T-helper 1 cell (primary cell): ENCODE results near the gene MAML3.
"Not testable (repeated sequence)": the region's sequence is repeated elsewhere in the genome, so short reads cannot be mapped to it uniquely, and the experiment has no call there.

ENCODE experiments used
- DNase-seq, 5 donors: peaks; one replicate each; pipeline ENCODE4 v3.0.0-alpha.2; 2012 to 2020

MAML3 gene

DNA sequence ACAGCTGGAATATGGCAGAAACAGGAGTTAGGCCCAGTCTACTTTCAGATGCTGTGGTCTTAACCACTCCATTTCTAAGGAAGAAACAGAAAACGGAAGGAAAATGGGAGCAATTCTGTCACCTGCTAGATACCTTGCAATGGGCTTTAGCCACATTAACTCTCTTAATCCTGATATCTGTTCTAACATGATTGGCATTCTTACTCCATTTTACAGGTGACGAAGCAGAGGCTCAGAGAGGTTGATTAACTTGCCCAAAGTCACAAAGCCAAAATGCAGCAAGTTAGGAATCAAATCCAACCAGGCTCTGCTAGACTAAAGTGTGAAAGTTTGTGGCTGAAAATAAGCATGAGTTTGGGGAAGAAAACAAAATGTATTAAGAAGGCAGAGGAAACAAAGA, 196.9 kb downstream of the MAML3 start:
- DNase-seq: no peak

- DNase-seq: no peak
Measured at GRCh38 chr4:139956507-139957017, 197.4 kb downstream of the MAML3 start.

GRCh38 chr4:139955600-139955999, 198.4 kb downstream of the MAML3 start:
- DNase-seq: no peak

DNA sequence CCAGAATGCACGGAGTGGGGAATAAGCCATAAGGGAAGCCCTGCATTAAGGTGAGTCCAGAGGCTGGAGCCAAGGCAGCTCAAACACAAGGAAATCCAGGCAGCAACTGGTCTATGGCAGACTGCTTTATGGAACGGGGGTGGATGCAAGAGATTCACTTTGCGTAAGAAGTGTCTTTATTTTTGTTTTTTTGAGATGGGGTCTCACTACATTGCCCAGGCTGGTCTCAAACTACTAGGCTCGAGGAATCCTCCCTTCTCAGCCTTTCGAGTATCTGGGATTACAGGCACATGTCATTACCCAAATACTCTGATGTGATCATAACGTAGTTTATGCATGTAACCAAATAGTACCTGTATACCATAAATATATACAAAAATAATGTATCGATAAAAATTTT, 199.5 kb downstream of the MAML3 start:
- DNase-seq: no peak

- peak in 1 of 5 donors; percentile 73 for DNase-seq
Measured at GRCh38 chr4:139951021-139951420, 203.0 kb downstream of the MAML3 start.

DNA sequence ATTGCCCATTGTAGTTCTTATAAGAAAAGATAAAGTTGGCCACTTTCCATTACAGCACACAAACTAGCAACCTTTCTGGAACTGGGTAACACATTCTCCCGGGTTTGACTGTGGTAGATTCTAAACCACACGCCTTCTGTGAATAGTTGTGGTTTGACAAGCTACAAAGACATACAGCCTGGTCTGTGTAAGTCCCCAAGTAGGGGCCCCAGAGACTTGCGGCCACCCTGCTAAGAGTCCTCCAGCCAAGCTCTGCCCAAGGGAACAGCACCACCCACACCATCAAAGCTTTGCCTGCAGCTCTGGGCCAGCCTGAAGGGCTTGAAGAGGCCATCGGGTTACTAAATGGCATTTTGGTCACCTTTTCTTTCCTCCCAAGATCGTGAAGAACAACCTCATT, 203.4 kb downstream of the MAML3 start:
- peak in 1 of 5 donors; percentile 75 for DNase-seq

GRCh38 chr4:139944916-139945315, 209.1 kb downstream of the MAML3 start:
- DNase-seq: not testable (repeated sequence)

DNA sequence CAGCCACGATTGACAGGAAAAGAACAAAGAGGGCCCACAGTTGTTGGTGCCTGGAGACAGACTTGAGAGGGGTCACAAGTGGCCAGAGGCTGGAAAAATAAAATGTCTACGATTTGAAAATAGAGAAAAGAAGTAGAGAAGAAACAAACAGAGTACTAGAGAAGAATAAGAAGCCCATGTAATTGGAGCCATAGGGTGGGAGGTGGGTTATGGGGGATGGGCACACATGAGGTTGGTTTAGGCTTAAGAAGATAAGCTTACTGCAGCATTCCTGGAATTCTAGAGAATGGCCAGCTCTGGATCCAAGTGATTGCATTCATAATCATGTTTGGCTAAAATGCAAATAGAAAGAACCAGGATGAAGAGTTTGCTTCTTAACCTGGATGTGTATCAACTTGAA, 210.7 kb downstream of the MAML3 start:
- DNase-seq: no peak

GRCh38 chr4:139942241-139942640, 211.7 kb downstream of the MAML3 start:
- no peak for DNase-seq

GRCh38 chr4:139940600-139940999, 213.4 kb downstream of the MAML3 start:
- no peak for DNase-seq

- no peak for DNase-seq
Measured at GRCh38 chr4:139938414-139938813, 215.6 kb downstream of the MAML3 start.

GRCh38 chr4:139935911-139936310, 218.1 kb downstream of the MAML3 start:
- DNase-seq: no peak

- DNase-seq: no peak
Measured at GRCh38 chr4:139934708-139935195, 219.2 kb downstream of the MAML3 start.

GRCh38 chr4:139934057-139934707, 219.8 kb downstream of the MAML3 start:
- no peak for DNase-seq

GRCh38 chr4:139933541-139933940, 220.4 kb downstream of the MAML3 start:
- no peak for DNase-seq

DNA sequence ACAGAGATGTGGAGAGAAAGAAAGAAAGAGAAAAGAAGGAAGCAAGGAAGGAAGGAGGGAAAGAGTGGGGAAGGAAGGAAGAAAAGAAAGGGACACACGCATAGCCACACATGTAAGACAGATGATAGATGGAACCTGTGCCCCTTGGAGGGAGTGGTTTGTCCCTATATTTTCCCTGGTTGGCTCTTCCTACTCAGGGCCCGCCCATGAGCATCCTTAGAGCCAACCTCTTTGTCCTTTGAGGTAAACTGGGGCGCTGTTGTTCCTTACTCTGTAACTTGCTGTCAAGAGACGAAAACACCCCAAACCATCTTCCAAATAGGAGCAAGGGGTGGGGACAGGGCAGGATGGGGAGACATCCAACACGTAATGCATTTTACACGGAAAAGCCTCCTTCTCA, 220.9 kb downstream of the MAML3 start:
- DNase-seq: no peak

GRCh38 chr4:139924782-139925181, 229.2 kb downstream of the MAML3 start:
- no peak for DNase-seq

DNA sequence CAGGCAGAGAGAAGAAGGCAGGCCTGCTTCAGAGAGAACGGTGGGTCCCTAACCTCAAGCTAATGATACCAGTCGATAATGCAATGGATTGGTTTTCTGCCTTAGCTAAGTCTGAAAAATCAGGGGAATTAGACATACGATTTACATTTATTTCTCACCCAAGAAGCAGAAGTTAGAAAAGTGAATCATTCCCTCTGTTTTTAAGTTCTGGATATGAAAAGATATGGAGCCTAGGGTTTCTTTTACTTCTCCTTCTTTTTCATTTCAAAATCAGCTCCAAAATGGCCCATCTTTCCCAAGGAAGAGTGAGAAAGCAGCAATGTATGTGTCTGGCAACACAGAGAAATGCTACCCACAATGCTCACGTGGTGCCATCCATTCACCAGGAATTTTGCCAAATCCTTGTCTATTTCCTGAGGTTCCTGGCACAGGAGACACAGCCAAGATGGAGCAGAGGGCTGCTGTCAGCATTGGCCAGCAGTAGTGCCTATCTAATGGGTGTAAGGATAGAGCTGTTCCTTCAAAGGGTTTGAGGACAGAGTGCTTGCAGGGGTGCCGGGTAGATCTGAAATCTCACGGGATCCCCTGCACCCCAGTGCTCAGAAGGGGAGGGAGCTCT, 231.5 kb downstream of the MAML3 start:
- no peak for DNase-seq

DNA sequence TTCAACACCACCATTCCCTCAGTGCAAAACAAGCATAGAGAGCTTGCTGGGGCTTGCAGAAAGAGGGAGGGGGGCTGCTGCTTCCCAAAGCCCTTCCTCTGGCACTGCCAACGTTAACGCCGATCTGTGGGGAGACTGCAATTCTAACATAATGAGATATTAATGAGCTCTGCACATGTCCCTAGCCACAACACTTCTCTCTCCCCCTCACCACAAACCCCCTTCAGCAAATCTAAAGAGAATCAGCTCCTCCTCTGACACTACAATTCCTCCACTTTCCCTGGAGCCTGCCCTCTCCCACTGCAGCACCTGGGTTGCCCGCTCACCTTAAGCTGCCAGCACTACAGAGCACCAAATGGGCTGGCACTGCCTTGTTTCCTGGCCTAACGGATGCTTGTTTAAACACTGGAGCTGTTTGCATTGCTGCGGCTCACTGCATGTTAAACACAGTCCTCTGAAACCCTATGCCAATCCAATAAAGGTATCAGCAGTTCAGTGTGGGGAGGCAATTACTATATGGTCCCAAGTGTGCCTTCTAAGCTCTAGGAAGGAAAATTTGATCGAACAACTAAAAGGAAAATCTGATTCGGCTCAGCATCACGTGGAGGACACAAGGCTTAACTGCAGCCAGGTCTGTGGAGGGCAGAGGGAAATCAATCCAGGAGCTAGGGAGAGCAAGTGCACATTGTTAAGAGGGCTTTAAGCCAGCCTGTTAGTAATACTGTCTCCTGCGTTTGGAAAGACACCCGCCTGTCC, 232.4 kb downstream of the MAML3 start:
- DNase-seq: no peak

- no peak for DNase-seq
Measured at GRCh38 chr4:139920486-139921002, 233.4 kb downstream of the MAML3 start.

DNA sequence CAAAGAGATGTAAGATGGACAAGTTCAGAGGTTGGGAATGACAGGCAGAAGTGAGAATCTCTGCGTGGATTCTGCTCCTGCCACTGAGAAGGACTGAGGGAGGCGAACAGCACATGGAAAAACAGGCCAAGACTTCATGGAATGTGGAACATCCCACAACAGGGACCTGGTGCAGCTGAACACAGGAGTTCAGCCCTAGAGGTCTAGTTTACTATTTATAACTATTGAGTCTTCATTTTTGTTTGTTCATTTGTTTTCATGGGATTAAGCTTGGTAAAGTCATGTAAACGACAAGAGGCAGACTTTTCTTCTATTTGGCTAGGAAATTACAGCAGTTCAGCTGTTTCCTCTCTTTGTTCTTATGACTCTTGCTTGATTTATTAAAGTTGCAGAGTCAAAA, 234.5 kb downstream of the MAML3 start:
- DNase-seq: no peak

DNA sequence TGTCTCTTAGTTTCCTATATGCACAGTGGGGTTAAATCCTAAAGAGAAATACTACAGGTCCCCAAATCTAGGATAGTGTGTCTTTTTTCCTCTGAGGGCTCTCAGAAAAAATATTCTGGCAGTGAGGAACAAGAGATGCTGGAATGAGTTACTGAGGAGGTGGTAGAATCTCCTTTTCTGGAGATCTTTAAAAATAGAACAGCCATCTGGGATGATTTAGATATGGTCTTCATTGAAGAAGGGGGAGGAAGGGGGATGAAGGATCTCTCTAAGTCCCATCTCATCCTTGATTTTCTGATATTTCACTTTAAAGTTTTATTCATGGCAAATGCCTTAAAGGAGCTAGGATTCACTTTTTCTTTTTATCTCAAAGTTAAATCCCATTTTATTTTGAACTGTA, 235.0 kb downstream of the MAML3 start:
- no peak for DNase-seq

GRCh38 chr4:139918591-139918990, 235.4 kb downstream of the MAML3 start:
- DNase-seq: no peak
